Measurements from ENCODE around the gene ERF. TPM values are rescaled to one million over a fixed set of nuclear protein-coding genes. Genes with fewer than 3 reads are reported as not detected.

Gene ERF
- 117 and 130 TPM in 2 replicates for total RNA-seq
- 102 and 125 TPM in 2 replicates for polyA plus RNA-seq
- polyA plus RNA-seq (2011; cell fraction: cytosol; rRNA removed), result 43.3 and 54.3 TPM in 2 replicates
- polyA plus RNA-seq (2011; cell fraction: nucleus; rRNA removed), result 130 and 152 TPM in 2 replicates
- polyA plus RNA-seq (2012), result 40.7 and 61.9 TPM in 2 replicates
- polyA minus RNA-seq, result 76.4 and 95.4 TPM in 2 replicates
- polyA minus RNA-seq (2011; cell fraction: cytosol; rRNA and poly(A)+ RNA removed), result 26.5 TPM
- polyA minus RNA-seq (2011; cell fraction: nucleus; rRNA and poly(A)+ RNA removed), result 38.5 and 45.5 TPM in 2 replicates
- Bru-seq, nascent RNA, result percentile 75 among the genes with signal in this experiment
- percentile 94 among the genes with signal in this experiment for BruChase-seq, experiment 1, labeled RNA remaining after a 6-hour chase
- BruChase-seq, experiment 2, labeled RNA remaining after a 2-hour chase, result percentile 99 among the genes with signal in this experiment
- long read RNA-seq, partial matches to known transcripts, result 0 of 3 reads
- long read RNA-seq, other reads (novel, unspliced or antisense), result 3 of 3 reads

- TF ChIP-seq GATA2 (IDR thresholded peaks at IDR 0.05; ENCODE audit: insufficient read depth, insufficient read length, low read depth, low read length), result no peak
- TF ChIP-seq JUN (IDR thresholded peaks at IDR 0.05; ENCODE audit: borderline replicate concordance, insufficient read depth, insufficient read length, low read depth), result no peak
- no peak for TF ChIP-seq EZH2 (IDR thresholded peaks at IDR 0.05; ENCODE audit: borderline replicate concordance, low read depth, low read length, severe bottlenecking)
- TF ChIP-seq MAX (IDR thresholded peaks at IDR 0.05; ENCODE audit: insufficient read depth, insufficient read length), result no peak
- no peak for TF ChIP-seq CTCF (IDR thresholded peaks at IDR 0.05; ENCODE audit: extremely low read depth in 1 of 2, insufficient read depth in 1 of 2, low read depth in 1 of 2, low read length in 2 of 2)
- TF ChIP-seq FOS (IDR thresholded peaks at IDR 0.05; ENCODE audit: borderline replicate concordance, insufficient read depth, low read length), result no peak
- no peak for TF ChIP-seq MYC (IDR thresholded peaks at IDR 0.05; ENCODE audit: low read depth, low read length)
- TF ChIP-seq POLR2A (IDR thresholded peaks at IDR 0.05; ENCODE audit: low read depth, low read length), result peak; percentile 86
- peak; percentile 88 for TF ChIP-seq POLR2AphosphoS5 (IDR thresholded peaks at IDR 0.05; ENCODE audit: insufficient read depth, low read depth, low read length)
- dilution Hi-C loops (cut with MboI; ENCODE audit: extremely low pct_ligation_motif_present, low sequenced_read_pairs), result no loop called here
- H3K9me3 ChIP-seq (replicated peaks; ENCODE audit: control insufficient read depth, insufficient read depth, low read length), result no peaks in the 10 kb centered on the region
- H2AFZ ChIP-seq (ENCODE audit: low read depth, low read length), result peak within 1 kb of the TSS; percentile 59
- FAIRE-seq, result peak; percentile 95
- no peaks in the 10 kb centered on the region for H3K9me1 ChIP-seq (replicated peaks; ENCODE audit: control insufficient read depth, extremely low read depth, insufficient read depth, low read length)
- H3K36me3 ChIP-seq (ENCODE audit: control insufficient read depth in 2 of 2, extremely low read depth in 1 of 2, insufficient read depth in 2 of 2, low read length in 2 of 2), result peaks cover 0 to 4% of the 10 kb centered on the region in 2 experiments
- BruUV-seq (replicated peaks), result no TSS peak
- H3K27me3 ChIP-seq (ENCODE audit: control insufficient read depth in 2 of 2, insufficient read depth in 2 of 2, low read length in 2 of 2), result no peaks in the 10 kb centered on the region
- peak within 1 kb of the TSS; percentile 89 for H3K9ac ChIP-seq (replicated peaks; ENCODE audit: extremely low read depth, insufficient read depth, low read length)
- H3K27ac ChIP-seq (ENCODE audit: insufficient read depth, low read depth, low read length), result peak within 1 kb of the TSS; percentile 79
- peaks cover 44% of the 10 kb centered on the region for H3K79me2 ChIP-seq (ENCODE audit: control insufficient read depth, insufficient read depth, low read length)
- H3K4me2 ChIP-seq (ENCODE audit: insufficient read depth, low read length), result peak within 1 kb of the TSS; percentile 66
- intact Hi-C loops (cut with micrococcal nuclease), result loop anchor here (1.0 kb wide), 2 partner anchors 13 to 25 kb away; no protein-coding TSS in a partner anchor
- CTCF ChIA-PET, result interaction anchor here (1.2 to 2.2 kb wide), 6 partner anchors 9 to 36 kb away, joined by 3 to 22 read pairs (median 6); partner anchors contain the start of gene GSK3A
- POLR2A ChIA-PET, result interaction anchor here (0.9 to 1.4 kb wide), 2 partner anchors 24 to 47 kb away, joined by 4 to 6 read pairs; partner anchors contain the start of gene PRR19
- peak; percentile 93 for DNase-seq (ENCODE audit: low read depth, low spot score)
- H3K4me1 ChIP-seq (ENCODE audit: control insufficient read depth, extremely low read depth, insufficient read depth, low read length), result peaks cover 31% of the 10 kb centered on the region
- H4K20me1 ChIP-seq (replicated peaks; ENCODE audit: control insufficient read depth, extremely low read depth, insufficient read depth, low read length), result no peaks in the 10 kb centered on the region
- H3K4me3 ChIP-seq (replicated peaks in 1 of 3; ENCODE audit: insufficient read depth in 1 of 3, low read depth in 1 of 3, low read length in 3 of 3), result peak within 1 kb of the TSS; percentile 83 to 98 (median 94)
These were observed at the start of gene ERF for GRCh38 chr19:42254850-42255765. TSS of gene ERF (minus strand) at chr19:42255128. CDS start at chr19:42254999, 129 bp downstream.
